ENCODE results near the gene CTSC. TPM values are rescaled to one million over a fixed set of nuclear protein-coding genes. Genes with fewer than 3 reads are reported as not detected.
A peak's percentile ranks its signal among the peaks of the same experiment; 100 is the strongest.

The CTSC gene
- total RNA-seq (2014; rRNA removed; shearing (Covaris generic)): 729 and 748 TPM in 2 replicates
- polyA plus RNA-seq (2014; cell fraction: nucleus; rRNA removed): 1,104 and 1,466 TPM in 2 replicates

DNA sequence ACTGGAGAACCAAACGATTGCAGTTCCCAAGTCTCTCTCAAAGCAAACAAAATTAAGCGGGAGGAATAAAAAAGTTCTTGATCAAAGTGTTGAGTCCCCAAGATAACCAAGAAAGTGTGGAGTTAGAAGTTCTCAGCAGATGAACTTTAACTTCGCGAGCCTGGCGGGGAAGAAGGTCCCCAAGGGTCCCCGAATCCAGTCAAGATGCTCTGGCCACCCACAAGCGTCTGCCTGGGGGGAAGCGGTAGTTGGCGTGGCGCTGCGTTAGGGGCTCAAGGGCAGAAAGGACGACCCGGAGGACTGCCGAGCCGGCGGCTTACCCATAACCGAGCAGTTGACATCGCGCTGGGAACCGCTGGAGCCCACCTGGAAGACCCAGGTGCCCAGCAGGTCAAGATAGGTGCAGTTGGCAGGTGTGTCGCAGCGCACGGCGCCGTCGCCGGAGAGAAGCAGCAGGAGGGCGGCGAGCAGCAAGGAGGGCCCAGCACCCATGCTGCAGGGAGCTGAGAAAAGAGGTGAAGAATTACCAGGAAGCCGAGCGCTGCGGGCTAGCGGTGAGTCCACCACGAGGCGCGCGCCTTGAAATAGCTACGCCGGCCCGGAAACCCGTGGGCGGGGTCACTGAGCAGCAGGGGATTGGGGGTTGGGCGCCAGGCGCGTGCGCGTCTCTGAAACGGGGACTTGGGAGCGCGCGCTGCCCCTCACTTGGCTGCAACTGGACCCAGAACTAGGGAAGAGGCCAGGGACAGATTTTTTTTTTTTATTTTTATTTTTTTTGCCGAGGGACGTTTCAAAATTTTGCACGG lies at the start of gene CTSC:
TSS of gene CTSC (minus strand) at position 556 of the 806 bp plus-strand sequence. CDS start at position 492, 64 bp downstream.
- peak; percentile 87 for DNase-seq (ENCODE audit: extremely low read depth, low read depth)

DNA sequence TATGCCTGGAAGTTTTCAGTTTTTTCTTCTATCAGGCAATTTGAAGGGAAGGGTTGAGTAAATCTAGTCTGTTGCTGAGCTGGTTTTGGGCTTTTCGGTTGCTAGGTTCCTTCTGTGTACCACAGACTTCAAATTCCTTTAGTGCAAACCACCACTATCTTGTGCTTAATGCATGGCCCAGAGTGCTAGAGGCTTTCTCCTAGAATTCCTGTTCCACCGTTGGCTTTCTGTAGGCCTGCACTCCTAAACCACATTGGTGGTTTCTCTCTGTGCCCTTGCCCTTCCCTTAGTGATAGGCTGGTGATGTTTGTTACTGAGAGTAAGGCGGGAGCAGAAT lies 47.1 kb upstream of the CTSC start:
- no peak for DNase-seq (ENCODE audit: extremely low read depth, low read depth)

- no peak for DNase-seq (ENCODE audit: extremely low read depth, low read depth)
Measured at GRCh38 chr11:88384004-88384668, 46.6 kb upstream of the CTSC start.

DNA sequence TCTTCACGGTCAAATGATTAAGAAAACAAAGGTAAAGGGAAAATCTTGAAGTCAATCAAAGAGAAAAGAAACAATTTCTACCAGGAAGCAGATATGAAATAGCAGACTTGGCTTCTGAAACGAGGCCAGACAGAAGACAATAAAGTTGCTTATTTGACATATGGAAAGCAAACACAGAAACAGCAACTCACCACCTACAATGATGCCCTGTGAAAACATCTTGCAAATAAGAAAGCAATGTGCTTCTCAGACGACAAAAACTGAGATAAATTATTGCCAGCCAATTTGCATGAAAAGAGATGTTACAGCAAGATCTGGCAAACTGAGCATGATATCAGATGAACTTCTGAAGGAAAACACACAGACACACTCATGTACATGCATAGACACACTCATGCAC lies 45.9 kb upstream of the CTSC start:
- DNase-seq (ENCODE audit: extremely low read depth, low read depth): no peak

DNA sequence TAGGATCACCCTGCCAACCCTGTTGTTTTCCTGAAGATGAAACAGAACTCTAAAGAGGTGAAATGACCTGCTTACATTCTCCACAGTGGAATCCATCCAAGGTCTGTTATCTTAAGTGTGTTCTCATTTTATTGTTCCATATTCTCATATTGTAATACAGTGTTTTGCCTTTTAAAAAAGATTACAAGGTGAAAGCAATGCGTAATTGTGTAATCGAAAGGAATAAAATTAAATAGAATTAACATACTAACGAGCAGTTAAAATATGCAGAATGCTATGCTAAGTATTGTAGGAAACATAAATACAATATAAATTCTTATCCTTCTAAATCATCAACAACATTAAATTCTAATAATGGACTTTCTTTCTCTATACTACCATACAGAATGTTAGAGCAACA lies 41.6 kb upstream of the CTSC start:
- no peak for DNase-seq (ENCODE audit: extremely low read depth, low read depth)

DNA sequence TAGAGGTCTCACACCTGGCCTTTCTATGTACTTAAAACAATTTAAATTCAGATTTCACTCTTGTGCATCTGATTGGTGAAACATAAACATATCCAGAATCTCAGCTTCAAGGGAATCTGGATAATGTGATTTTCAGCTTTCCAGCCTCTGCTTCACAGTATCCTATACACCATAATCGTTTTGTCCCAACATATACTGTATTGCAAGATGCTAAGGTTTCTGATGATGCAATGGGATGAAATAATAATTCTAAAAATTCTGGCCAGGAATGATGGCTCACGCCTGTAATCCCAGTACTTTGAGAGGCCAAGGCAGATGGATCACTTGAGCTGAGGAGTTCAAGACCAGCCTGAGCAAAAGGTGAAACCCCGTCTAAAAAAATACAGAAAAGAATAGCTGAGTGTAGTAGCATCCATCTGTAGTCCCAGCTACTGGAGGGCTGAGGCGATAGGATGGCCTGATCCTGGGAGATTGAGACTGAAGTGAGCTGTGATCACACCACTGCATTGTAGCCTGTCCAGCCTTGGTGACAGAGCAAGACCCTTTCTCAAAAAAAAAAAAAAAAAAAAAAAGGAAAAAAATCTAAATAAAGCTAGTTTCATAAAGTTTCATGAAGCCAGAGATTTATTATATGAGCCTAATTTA lies 41.0 kb upstream of the CTSC start:
- DNase-seq (ENCODE audit: extremely low read depth, low read depth): no peak

- DNase-seq (ENCODE audit: extremely low read depth, low read depth): no peak
Measured at GRCh38 chr11:88377646-88378045, 40.1 kb upstream of the CTSC start.

- DNase-seq (ENCODE audit: extremely low read depth, low read depth): no peak
Measured at GRCh38 chr11:88377144-88377543, 39.6 kb upstream of the CTSC start.

GRCh38 chr11:88375927-88376470 lies 38.5 kb upstream of the CTSC start:
- DNase-seq (ENCODE audit: extremely low read depth, low read depth): no peak

GRCh38 chr11:88370782-88371181 lies 33.2 kb upstream of the CTSC start:
- DNase-seq (ENCODE audit: extremely low read depth, low read depth): no peak

DNA sequence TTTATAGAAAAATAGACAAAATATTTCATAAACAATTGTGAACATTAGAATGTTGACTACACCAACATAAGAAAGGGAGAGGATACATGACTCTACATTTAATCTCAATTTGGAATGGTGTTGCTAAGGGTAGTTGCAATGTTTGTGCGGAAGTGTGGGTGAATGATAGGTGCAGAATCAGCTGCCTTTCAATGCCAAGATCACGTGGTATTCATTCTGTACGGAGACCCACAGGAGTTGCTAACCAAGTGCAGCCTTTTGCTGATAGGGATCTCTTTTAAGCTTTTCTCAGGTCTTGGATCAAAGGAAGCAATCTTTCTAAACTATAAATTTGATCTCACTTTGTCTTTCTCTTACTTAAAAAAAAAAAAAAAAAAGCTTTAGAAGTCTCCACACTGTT lies 29.8 kb upstream of the CTSC start:
- DNase-seq (ENCODE audit: extremely low read depth, low read depth): no peak

GRCh38 chr11:88363648-88364065 lies 26.1 kb upstream of the CTSC start:
- no peak for DNase-seq (ENCODE audit: extremely low read depth, low read depth)

- DNase-seq (ENCODE audit: extremely low read depth, low read depth): no peak
Measured at GRCh38 chr11:88363004-88363403, 25.5 kb upstream of the CTSC start.

GRCh38 chr11:88360141-88360540 lies 22.6 kb upstream of the CTSC start:
- DNase-seq (ENCODE audit: extremely low read depth, low read depth): no peak

GRCh38 chr11:88359541-88359940 lies 22.0 kb upstream of the CTSC start:
- DNase-seq (ENCODE audit: extremely low read depth, low read depth): no peak

DNA sequence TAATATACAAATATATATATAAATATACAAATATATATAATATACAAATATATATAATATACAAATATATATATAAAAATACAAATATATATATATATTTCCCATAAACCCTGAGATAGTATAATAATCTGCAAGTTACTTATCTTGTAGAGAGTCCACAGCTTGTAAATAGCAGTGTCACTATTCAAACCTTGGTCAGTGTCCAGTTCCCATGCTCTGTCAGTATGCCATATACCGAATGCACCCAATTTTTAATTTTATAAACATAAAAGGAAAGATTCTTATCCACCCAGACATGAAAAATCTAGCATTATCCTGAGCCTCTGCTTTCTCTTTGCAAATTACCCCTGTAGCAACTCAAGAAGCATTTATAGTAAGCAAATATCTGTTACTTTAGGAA lies 21.6 kb upstream of the CTSC start:
- no peak for DNase-seq (ENCODE audit: extremely low read depth, low read depth)

- no peak for DNase-seq (ENCODE audit: extremely low read depth, low read depth)
Measured at GRCh38 chr11:88358040-88358431, 20.5 kb upstream of the CTSC start.

DNA sequence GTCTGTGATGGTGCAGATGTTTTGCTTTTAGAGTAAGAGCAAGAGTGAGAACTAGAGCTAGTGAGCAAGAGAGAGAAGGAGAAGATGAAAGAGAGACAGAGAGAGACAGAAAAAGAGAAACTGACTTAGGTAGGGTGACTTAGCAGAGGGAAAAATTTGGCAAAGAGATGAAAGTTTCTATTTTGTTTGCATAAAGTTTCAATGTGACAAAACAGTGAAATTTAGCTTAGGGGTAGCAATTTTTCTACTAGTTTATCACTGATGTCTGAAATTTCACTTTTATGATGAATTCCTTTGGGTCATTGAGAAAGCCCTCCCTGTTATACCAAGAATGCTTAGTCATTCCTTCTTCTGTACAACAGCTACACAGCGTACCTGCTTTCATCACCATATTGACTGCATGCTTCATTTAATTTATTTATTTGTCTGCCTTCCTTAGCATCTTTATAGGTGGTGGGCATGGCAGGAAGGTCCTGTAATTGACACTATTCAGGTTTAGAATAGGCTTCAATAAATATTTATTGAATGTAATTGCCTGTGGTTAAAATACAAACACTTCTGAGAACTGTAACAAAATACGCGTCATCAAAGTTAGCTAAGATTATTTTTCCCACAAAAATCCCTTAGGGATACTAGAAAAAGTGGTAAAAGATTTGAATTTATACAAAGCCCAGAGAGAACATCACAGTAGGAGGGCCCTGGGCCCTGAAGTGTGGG lies 19.9 kb upstream of the CTSC start:
- peak; percentile 91 for DNase-seq (ENCODE audit: extremely low read depth, low read depth)

DNA sequence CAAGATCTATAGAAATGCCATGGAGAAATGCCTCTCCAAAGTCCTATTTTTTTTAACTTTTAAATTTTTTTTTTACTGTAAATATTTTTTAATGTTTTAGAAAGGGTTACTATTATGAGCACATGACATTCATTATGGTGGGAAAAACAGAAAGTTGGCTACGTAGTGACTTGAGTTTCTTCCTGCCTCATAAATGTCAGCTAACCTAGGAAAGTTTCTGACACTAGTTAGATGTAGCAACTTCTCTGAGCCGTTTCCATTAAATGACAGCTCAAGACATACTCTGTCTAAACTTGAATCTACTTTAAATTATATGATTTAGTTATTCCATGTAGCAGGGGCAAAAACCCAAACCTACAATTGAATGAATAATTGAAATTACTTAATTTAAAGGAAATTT lies 18.4 kb upstream of the CTSC start:
- DNase-seq (ENCODE audit: extremely low read depth, low read depth): no peak

DNA sequence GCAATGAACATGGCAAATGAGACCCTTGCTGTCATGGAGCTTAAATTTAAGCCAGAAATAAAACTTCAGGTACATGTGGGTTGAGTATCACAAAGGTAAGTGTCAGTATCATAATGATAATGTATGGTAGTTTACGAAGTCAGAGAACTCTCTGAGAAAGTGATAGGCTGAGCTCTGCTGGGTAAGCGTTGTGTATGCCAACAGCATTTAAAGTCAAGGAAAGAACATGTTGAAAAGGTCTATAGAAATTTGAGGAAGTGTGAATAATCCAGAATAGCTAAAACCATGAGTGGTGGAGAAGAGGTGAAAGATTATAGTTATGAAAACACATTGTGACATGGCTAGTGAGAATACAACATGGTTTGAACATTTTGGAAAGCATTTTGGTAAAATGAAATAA lies 17.4 kb upstream of the CTSC start:
- no peak for DNase-seq (ENCODE audit: extremely low read depth, low read depth)

Measured in NCI-H460 (cell line).